NCI-H1105 (cell line): Measurements from ENCODE around the gene RNF214.

Experiments
- DNase-seq: peaks from one replicate; lab custom pipeline; 2025; lab: John Stamatoyannopoulos, UW

Gene RNF214

DNA sequence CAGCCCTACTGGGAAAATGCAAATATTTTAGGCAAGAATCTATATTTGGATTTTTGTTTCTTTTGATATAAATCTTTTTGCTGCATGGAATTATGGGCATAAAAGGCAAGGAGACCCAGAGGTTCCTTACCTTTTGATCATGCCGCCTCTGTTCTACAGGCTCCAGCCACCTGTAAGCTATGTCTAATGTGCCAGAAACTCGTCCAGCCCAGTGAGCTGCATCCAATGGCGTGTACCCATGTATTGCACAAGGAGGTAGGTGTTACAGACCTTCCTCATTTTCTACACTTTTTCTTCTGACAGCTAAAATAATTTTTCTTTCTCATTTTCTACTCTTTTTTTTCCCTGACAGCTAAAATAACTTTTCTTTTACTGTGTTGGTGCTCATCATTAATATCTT is 50.5 kb downstream of the RNF214 start:
- no peak for DNase-seq

DNA sequence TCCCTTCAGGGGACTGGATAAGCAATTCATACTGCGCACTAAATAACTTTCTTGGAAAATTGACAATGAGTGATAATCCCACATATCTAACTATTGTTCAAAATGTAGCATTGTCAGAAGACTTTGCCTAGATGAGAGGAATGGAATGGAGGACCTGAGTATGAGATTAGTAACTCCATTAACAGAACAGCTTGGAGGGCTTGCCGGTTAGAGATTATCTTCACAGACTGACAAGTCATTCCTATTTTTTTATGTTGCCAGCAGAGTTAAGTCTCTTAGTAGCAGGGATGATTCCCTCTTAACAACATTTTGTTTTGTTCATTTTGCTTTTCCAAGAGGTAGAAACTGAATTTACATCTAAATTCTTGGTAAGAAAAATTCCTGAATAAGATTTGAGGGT is 51.6 kb downstream of the RNF214 start:
- DNase-seq = no peak

DNA sequence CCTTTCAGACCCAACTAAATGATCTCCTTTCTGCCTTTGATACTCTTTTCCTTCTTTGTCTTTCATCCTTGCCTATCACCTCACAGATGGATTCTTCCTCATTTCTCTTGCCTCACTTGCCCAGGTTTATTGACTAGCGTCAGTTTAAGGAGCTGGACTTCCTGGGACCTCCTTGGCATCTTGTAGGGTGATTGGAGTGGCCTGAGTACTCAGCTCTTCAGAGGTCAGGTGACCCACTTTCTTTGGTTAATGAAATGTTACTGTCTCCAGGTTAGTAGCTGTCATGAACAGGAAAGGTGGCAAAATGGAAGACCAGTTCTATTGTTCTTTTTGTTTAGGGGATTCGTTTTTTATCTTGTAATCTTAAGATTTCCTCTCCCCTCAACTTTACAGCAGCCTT is 54.1 kb downstream of the RNF214 start:
- no peak for DNase-seq

DNA sequence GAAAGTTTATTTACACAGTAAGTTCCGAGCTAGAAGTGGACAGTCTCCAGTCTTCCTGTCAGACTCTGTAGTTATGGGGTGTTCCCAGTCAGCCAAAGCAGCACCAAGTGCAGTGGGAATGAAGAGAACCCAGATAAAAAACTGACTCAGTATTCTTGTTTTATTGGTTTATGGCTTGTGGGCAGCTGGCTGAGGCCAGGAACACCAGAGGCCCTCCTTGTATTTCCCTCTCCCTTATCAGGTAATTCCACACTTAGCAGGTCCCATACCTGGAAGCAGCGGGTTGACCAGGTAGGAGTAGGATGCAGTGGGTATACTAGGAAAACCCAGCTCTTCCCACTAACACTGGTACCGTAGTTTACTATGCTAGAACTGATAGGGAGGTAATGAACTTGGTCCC is 55.2 kb downstream of the RNF214 start:
- no peak for DNase-seq

DNA sequence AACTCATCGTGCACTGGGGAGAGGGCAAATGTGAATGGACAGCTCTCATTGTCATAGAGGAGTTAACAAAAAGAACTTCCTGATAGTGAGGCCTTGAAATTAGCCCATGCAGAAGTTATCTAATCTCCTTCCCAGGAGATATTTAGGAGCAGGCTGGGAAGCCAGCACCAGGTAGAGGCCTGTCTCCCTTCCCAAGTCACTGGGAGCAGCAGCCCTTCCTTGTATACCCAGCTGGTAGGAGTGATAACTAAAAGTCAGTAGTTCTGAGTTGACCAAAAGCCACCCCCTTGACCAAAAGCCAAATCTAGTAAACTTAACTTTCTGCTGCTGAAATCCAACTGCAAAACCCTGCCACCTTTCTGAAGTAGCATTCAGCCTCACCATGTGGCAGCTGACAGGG is 57.3 kb downstream of the RNF214 start:
- DNase-seq = no peak

DNA sequence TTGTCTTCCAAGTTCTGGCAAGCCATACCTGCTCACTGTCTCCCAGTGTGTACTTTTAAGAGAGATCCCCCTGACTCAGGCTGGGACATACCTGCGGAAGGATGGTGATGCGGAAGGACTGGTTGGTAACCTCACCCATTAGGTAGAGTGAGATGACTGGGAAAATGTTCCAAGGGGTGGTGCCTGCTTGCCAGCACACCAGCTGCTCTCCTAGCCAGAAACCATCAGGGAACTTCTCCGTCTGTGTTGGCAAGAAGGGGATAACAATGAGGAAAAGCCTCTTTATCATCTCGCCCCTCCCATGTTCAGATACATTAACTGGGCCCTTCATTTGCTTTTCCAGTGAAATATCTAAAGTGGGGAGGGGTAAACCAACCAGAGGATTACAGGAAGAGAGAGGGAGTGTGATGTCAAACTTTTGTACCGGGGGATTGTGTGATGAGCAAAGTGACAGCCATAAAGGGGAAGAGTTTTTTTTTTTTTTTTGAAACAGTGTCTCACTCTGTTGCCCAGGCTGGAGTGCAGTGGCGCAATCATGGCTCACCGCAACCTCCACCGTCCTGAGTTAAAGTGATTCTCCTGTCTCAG is 58.4 kb downstream of the RNF214 start, which contains the start of gene BACE1-AS:
Gene BACE1-AS, plus strand, starts transcription at position 538 of the 588 bp plus-strand sequence.
- DNase-seq = no peak

DNA sequence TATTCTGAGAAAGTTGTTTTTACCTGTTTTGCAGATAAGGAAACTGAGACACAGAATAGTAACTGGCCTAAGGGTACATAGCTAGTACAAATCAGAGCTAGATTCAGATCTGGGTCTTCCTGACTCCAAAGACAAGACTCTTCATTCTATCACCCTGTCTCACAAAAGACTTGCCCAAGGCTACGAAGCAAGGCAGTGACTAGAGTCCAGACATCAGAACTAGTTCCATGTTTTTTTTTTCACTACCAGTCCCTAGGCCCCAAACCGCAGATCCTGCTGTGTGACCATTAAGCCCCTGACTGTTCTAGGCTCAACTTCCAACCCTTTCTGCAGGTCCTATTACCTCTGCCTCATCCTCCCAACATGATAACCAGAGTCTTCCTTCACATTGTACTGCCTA is 60.1 kb downstream of the RNF214 start:
- no peak for DNase-seq

DNA sequence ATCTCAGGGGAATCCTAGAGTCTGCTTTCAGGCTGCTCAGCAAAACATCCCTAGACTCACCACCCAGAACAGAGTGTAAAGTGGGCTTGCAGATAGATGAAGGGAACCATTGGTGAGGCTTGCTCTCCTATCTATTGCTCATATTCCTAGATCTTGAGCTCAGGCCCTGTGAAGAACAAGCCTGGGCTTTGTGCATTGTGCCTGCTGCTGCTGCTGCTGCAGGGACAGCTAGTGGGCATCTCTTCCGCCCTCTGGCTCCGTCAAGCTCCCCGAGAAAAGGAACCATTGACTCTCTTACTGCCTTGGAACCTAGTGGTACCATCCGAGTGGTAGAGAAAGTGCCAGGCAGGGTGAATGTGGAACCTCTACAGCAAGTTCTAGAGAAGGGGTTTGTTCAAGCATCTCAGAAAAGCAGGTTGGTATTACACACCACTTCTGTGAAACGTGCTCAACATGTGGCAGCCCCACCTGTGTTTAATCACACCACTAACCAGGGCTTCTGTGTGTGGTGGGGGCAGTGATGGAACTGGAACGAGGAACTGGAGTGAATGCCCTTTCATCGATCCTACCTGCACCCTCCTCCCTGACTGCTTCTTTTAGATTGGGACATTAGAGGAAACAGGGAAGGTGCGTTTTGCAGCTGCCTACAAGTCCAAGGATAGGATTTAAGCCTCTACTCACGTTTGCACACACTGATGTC is 63.1 kb downstream of the RNF214 start:
- DNase-seq = no peak

DNA sequence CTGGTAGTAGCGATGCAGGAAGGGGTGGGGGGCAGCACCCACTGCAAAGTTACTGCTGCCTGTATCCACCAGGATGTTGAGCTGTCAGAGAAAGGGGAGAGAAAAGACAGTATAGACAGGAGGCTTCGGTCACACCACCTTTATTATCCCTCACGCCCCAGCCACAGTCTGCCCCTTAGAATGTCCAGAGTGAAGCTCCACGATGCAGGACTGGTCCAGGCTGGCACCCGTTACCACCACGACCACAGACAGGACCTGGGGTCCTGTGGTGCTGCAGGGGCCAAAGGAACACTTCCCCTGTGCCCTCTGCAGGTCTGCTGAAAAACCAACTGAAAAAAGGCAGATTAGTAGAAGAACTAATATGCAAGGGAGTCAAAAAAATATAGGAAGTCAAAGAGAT is 64.4 kb downstream of the RNF214 start:
- no peak for DNase-seq

DNA sequence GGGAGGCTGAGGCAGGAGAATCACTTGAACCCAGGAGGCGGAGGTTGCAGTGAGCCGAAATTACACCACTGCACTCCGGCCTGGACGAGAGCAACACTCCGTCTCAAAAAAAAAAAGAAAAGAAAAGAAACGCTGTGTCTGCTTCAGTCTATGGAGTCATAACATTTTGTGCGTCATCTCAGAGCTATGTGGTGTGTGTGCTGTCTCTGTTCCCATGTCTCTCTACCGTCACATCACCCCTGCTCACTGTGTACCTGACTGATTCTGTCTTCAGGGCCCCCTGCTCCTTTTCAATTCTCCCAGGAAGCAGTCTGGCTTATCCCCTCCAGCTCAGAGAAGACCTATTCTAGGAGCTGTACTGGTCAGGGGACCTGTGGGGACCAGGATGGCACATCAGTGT is 65.7 kb downstream of the RNF214 start:
- no peak for DNase-seq

DNA sequence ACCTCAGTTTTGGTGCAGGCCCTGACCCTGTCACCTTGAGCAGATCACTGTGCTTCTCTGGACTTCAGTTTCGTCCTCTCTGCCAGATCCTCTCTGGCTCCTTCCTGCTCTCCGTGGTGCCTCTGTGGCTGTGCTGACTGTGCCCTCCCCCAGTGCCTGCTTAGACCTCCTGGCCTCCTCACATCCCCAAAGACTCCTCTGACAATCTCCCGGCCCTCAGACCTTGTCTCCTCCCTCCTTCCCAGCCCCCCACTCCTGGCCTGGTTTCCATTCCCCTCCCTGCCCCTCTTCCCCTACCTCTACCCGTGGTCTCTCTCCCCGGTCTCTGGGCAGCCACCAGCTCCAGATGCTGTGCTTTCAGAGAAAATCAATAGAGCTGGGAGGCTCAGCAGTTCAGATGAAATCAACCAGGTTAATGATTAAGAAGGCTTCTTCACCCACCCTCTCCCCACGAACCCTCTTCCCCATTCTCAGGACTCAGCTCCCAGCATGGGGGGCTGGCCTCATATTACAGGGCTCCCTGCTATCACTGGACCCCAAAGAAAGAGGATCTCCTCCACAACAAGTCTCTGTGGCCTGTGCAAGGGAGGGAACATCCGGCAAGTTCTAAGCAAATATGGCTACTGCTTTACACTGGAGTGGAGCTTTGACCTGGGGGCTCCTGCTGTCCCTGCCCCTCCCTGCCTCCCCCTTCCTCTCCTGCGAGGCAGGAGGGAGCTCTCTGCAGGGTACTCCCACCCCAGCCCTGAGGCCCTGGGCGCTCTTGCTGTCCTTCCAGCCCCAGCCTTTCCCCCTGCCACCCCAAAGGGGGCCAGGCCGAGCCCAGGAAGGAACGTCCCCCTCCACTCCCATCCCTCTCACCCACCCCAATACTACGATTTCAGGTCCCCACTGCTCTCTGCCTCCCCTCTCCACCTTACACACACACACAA is 67.1 kb downstream of the RNF214 start:
- DNase-seq = no peak

DNA sequence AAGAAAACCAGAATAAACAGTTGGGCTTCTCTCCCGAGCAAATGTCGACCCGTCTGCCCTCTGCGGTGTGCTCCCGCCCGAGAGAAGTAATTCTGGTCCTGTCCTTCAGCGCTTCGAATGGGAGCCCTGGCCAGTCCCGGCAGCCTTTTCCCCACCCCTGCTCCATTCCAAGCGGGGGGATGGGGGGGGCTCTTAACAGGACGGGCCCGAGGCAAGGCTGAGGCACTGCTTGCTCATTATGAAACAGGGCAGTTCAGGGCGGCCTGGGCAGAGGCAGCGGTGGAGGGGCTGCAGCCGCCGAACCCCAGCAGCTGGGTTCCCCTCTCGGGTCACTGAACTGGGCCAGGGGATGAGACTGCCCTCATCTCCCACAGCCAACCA is 67.8 kb downstream of the RNF214 start:
- no peak for DNase-seq

DNA sequence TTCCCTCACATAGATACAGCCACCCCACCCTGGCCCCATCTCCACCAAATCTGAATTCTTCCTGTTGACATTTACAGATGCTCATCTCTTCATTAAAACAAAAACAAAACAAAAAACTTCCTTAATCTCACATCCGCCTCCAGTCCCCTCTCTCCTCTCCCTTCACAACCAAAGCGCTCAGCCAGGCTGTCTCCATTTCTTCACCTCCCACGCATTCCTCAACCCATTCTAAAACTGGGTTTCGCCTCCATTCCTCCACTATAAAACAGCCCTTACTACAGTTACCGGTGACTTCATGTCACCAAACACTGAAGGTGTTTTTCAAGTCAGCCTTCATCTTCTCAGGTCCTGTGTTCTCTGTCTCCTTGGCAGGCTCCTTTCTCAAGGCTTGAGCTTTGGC is 68.3 kb downstream of the RNF214 start:
- no peak for DNase-seq

DNA sequence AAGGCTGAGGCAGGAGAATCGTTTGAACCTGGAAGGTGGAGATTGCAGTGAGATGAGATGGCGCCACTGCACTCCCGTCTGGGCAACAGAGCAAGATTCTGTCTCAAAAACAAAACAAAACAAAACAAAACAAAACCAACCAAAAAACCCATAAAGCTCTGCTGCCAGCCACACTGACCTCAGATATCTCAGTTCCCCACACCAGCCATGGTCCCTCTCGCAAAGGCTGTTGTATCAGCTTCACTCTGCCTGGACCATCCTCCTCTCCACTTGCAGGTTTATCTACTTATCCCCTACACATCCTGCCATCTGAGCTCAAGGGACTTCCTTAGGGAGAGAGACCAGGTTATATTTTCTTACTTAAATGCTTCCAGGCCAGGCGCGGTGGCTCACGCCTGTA is 69.8 kb downstream of the RNF214 start:
- no peak for DNase-seq

DNA sequence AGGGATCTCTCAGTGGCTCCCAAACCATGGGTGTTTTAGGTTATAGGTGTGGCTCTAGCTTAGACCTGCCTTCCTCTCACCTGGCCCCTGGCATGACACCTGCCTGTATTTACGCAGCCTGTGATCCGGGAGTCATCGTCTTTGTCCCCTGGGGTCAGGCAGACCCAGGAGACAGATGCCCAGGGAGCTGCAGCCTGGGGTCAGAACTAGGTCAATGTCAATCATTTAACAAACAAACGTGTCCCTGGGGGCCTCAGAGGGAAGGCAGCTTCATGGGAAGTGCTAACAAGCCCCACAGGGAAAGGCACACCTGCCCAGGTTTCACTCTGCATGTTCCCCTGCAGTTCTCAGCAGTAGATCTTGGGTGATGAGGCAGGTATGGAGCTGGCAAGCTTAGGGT is 70.6 kb downstream of the RNF214 start:
- DNase-seq = no peak

DNA sequence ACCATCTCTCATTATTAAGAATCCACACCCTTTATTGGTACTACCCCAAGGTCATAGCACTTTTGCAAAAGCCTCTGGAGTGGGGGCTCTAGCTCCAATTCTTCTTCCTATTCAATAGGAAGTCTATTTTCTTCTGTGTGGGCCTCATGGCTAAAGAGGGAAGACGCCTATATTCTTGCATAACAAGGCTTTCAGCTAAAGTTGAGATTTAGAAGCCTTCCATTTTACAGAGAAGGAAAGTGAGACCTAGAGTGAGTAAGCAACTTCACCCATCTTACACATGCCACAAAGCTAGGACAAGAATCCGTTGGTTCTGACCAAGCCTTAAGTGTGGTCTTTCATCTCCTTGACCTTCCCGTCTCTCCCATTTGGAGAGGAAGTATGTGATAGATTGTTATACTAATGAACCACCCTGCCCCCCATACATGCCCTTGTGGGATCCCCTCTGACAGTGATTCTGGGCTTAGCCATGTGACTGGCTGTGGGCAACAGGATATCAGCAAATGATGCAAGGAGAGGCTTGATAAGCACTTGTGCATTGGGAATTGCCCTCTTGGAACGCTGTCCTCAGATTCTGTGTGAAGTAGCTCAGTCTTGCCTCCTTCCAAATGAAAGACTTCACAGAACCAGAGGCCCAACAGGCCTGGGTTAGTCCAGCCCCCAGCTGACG is 71.3 kb downstream of the RNF214 start:
- no peak for DNase-seq

DNA sequence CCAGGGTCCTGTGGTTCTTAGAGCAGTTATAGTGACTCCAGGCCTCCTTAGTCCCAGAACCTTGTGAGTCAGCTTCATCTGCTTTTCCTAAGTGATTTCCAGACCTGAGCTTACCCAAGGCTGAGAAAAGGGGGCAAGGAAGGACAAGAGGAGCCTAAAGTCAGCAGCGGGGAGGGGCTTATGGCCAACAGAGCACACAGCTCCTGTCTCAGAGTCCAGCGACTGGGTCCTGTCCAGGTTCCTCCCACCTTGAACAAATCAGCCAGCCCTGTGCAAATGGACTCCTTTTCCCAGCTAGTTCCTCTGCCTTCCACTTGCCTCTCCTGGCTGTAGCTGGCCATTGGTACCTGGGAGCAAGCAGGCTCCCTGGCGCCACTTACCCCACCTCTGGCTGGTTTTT is 72.7 kb downstream of the RNF214 start:
- DNase-seq = no peak

DNA sequence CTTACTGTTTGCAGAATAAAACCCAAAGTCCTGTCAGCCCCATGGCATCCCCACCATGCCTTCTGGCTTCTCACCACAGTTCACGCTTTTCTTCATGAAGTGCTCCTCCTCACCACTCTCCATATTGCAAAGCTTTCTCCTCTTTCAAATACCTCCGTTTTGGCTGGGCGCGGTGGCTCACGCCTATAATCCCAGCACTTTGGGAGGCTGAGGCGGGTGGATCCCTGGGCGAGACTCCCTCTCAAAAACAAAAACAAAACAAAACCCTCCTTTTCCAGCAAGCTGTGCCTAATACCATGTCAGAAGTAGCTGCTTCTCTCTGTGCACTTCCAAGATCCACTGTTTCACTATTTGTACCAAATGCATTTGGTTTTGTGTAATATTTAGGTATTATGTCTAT is 76.8 kb downstream of the RNF214 start:
- DNase-seq = no peak

DNA sequence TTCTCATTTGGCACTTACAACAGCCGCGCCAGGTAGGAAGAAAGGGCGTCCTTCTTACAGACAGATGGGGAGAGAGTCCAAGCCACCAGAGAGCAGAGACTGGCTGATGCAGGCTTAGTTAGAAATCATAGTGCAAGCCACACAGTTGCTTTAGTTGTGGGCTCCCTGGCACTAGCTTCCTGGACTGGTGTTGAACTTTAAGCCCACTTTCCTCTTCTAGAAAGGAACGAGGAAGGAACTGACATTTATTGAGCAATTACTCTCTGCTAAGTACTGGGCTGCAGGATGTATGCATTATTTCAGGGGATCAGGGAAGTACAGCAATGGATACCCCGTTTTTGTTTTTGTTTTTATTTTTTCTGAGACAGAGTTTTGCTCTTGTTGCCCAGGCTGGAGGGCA is 80.6 kb downstream of the RNF214 start:
- no peak for DNase-seq

DNA sequence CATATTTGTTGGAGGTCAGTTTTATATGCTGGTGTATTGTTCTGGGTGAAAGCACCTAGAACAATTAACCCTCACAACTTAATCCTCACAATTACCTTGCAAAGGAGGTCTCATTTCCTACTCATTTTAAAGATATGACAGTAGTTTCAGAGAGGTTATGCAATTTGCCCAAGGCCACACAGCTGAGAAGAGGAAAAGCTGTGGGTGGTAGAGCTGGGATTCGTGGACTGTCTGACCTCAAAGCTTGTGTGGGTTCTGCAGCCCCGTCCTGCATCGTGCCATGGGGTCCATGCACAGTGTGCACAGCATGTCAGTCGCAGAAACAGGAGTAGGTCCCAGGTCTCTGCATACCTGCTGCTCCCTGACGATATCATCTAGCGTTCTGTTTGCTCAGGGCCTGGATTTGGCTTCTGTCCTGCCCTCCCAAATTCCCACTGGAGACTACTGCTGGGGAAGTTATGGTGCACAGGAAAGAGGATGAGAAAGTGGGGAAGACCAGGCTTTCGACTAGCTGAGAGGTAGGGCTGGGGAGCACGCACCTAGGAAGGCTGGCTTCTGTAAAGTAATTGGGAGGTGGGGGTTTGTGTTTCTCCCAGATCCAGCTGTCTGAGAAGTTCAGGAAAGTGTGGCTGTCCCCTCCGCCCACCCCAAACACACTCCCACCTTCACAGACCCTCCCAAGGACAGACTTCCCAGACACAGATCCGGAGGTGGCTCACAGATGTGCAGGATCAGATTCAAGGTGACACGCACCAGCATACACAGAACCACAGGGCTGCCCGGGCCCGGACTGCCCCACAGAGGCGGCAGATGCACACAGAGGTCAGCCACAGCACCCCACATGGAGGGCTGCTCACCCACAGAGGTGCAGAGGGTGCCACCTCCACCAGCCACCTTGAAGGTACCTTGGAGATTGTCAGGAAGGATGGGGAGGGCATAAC is 81.6 kb downstream of the RNF214 start:
- no peak for DNase-seq

DNA sequence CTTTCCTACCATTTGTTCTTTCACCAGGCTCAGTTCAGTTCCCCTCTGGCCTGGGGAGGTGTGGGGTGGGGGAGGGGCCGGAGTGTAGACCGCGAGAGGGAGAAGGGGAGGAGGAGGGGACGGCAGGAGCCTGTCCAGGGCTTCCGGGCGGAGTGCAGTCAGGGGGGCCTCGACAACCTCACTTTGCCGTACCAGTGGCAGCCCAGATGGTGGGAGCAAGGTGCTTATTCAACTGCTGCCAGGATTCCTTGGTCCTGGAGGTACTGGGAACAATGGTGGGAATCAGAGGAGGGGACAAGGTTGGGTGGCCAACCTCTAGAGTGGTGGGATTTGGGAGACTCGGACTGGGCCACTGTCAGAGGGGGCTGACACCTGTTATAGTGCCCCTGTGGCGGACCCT is 82.4 kb downstream of the RNF214 start:
- no peak for DNase-seq
